GM12878 (cell line): Measurements from ENCODE around the gene PARD6A. TPM values are rescaled to one million over a fixed set of nuclear protein-coding genes. Genes with fewer than 3 reads are reported as not detected.
A peak's percentile ranks its signal among the peaks of the same experiment; 100 is the strongest.

Source experiments
- ATAC-seq: fragments of 200-7000 bp; cut with Tn5 transposase; 3 replicates; pipeline ENCODE4 v1.9.1; 2020; ENCODE audit warnings: mild to moderate bottlenecking, moderate library complexity
- BruUV-seq: library from RNA; stranded (reverse); fragments of 400-500 nt; replicated peaks from 2 replicates; lab custom pipeline; 2021; lab: Mats Ljungman, UMichigan
- CTCF ChIA-PET: fragments of 300-600 bp; sonication (Branson Sonifier 250); formaldehyde crosslinking; extraction: SDS; loops from one replicate; lab custom pipeline; 2021; ENCODE audit warnings: inconsistent platforms; lab: Yijun Ruan, JAX
- POLR2A ChIA-PET: fragments of 350-600 bp; formaldehyde crosslinking; extraction: SDS; loops from one replicate; lab custom pipeline; 2021; ENCODE audit warnings: inconsistent platforms; lab: Charles Lee
- RAD21 ChIA-PET: fragments of 300-600 bp; sonication (Branson Sonifier 250); formaldehyde crosslinking; loops from one replicate; lab custom pipeline; 2023; ENCODE audit warnings: antibody characterized with exemption; ENCODE audit not compliant: unreplicated experiment; lab: Charles Lee
- SMC1A ChIA-PET: fragments of 300-600 bp; sonication (Branson Sonifier 250); formaldehyde crosslinking; loops from one replicate; lab custom pipeline; 2023; ENCODE audit not compliant: unreplicated experiment, uncharacterized antibody; lab: Charles Lee
- DNase-seq: peaks from one replicate; pipeline ENCODE4 v3.0.0-alpha.2; 2011; ENCODE audit warnings: low read depth, low spot score
- FAIRE-seq: peaks from 3 replicates; lab custom pipeline; 2011; peaks lifted over from hg19 to GRCh38; lab: Jason Lieb, UNC
- H2AFZ ChIP-seq: 2 replicates; pipeline ENCODE4 v1.6.0; 2011; ENCODE audit warnings: low read depth, low read length, control low read depth; ENCODE audit not compliant: control insufficient read depth
- H3K27ac ChIP-seq: 2 replicates; pipeline ENCODE4 v1.5.1; 2011; ENCODE audit warnings: control low read depth; ENCODE audit not compliant: control insufficient read depth, insufficient read depth
- H3K27me3 ChIP-seq, 2 experiments: replicated peaks in 1 of 2; 2 replicates each; pipeline versions ENCODE4 v1.6.0 to v1.6.1; 2011; ENCODE audit warnings: low read length in 1 of 2; ENCODE audit not compliant: control insufficient read depth in 2 of 2, insufficient read depth in 2 of 2
- H3K36me3 ChIP-seq, 2 experiments: 2 replicates each; pipeline ENCODE4 v1.5.1; 2011; ENCODE audit warnings: low read length in 1 of 2; ENCODE audit not compliant: control insufficient read depth in 2 of 2, insufficient read depth in 2 of 2
- H3K4me1 ChIP-seq: 2 replicates; pipeline ENCODE4 v1.6.1; 2011; ENCODE audit warnings: mild to moderate bottlenecking, low read length, moderate library complexity, mixed read lengths; ENCODE audit not compliant: control insufficient read depth, insufficient read depth
- H3K4me2 ChIP-seq: 2 replicates; pipeline ENCODE4 v1.6.0; 2011; ENCODE audit warnings: control low read depth; ENCODE audit not compliant: control insufficient read depth, insufficient read depth
- H3K4me3 ChIP-seq: fragments of 200-600 bp; sonication (generic); 2 replicates; pipeline ENCODE4 v1.5.1; 2016
- H3K79me2 ChIP-seq: 2 replicates; pipeline ENCODE4 v1.6.0; 2011; ENCODE audit warnings: low read length; ENCODE audit not compliant: control insufficient read depth, insufficient read depth
- H3K9ac ChIP-seq: 2 replicates; pipeline ENCODE4 v1.8.0; 2011; ENCODE audit warnings: low read length, control low read depth, mixed read lengths; ENCODE audit not compliant: control insufficient read depth, insufficient read depth
- H3K9me3 ChIP-seq: replicated peaks from 3 replicates; pipeline ENCODE4 v1.5.1; 2011; ENCODE audit warnings: mild to moderate bottlenecking, low read length; ENCODE audit not compliant: control insufficient read depth, insufficient read depth
- H4K20me1 ChIP-seq: 2 replicates; pipeline ENCODE4 v1.6.0; 2011; ENCODE audit not compliant: control insufficient read depth, insufficient read depth
- BHLHE40 ChIP-seq, 2 experiments: fragments of 450-650 bp in 1 of 2; IDR thresholded peaks; 2 replicates each; pipeline ENCODE4 v1.6.1; 2011 to 2017; ENCODE audit warnings: low read depth in 2 of 2, borderline replicate concordance in 1 of 2, improper control_type of control experiment in 1 of 2, low read length in 1 of 2, mild to moderate bottlenecking in 1 of 2
- RAD21 ChIP-seq: IDR thresholded peaks from 2 replicates; pipeline ENCODE4 v1.6.1; 2011; ENCODE audit warnings: mild to moderate bottlenecking, low read depth, low read length, moderate library complexity; ENCODE audit not compliant: insufficient read depth
- SPI1 ChIP-seq: IDR thresholded peaks from 2 replicates; pipeline ENCODE4 v1.6.1; 2011; ENCODE audit warnings: low read depth, mild to moderate bottlenecking, low read length, moderate library complexity, borderline replicate concordance; ENCODE audit not compliant: insufficient read depth
- WGBS: methylation state at CpG from one replicate; pipeline ENCODE4 v1.1.6; 2016; ENCODE audit warnings: low lambda C conversion rate; ENCODE audit not compliant: insufficient replicate concordance, insufficient coverage; ENCODE audit errors: missing lambda C conversion rate; 5-methylcytosine and 5-hydroxymethylcytosine counted together
- in situ Hi-C: fragments of 300-500 bp; cut with MboI; formaldehyde crosslinking; loops from 9 replicates; pipeline ENCODE4 v1.14.3; 2018; ENCODE audit warnings: mixed read lengths
- intact Hi-C: fragments of 100-400 bp; cut with micrococcal nuclease; formaldehyde crosslinking; loops from one replicate; pipeline ENCODE4 v1.14.2; 2022; ENCODE audit not compliant: unreplicated experiment
- polyA plus RNA-seq, 11 experiments: library from polyadenylated mRNA; depleted of rRNA in 4 of 11; unstranded in 6 of 11; stranded (reverse) in 5 of 11; fragments of >200 nt; fragmentation: Nextera tagmentation in 4 of 11; fragmentation: Illumina TruSeq in 1 of 11; extraction: Ambion mirVana in 4 of 11; extraction: Trizol in 1 of 11; gene quantifications; 1 replicate in 1 of 11; 2 replicates in 10 of 11; pipeline versions ENCODE4 v1.2.1 to v1.2.3, GENCODE V29; 2011 to 2016; ENCODE audit warnings: inconsistent platforms in 2 of 11, missing spikeins in 2 of 11, low read depth in 1 of 11
- total RNA-seq, 4 experiments: library from RNA; depleted of rRNA in 3 of 4; stranded (reverse); fragments of >200 nt in 3 of 4; fragmentation: Illumina TruSeq in 1 of 4; extraction: Trizol in 1 of 4; gene quantifications; 2 replicates each; pipeline versions ENCODE4 v1.2.1 to v1.2.3, GENCODE V29; 2013 to 2021
- TF ChIP-seq, protein P1 (sequence below): fragments of 450-650 bp; IDR thresholded peaks from 2 replicates; pipeline ENCODE4 v1.6.1; 2016; ENCODE audit warnings: mild to moderate bottlenecking, moderate library complexity, borderline replicate concordance
- TF ChIP-seq, protein P2 (sequence below), 3 experiments: IDR thresholded peaks in 2 of 3; conservative IDR thresholded peaks in 1 of 3; 2 replicates each; pipeline ENCODE4 v1.5.1; 2011; ENCODE audit warnings: low read depth in 3 of 3, low read length in 3 of 3, mild to moderate bottlenecking in 3 of 3, control low read depth in 2 of 3, moderate library complexity in 2 of 3, inconsistent platforms in 1 of 3, mixed read lengths in 1 of 3; ENCODE audit not compliant: control insufficient read depth in 2 of 3, insufficient read depth in 1 of 3; ENCODE audit errors: extremely low read depth in 1 of 3

Gene PARD6A
- total and polyA plus RNA-seq, 10 of the 15 experiments (the other 5 are each of a cell fraction or from before 2014, with no cell fraction given): 0.42 to 10.1 (median 4.4) TPM

DNA sequence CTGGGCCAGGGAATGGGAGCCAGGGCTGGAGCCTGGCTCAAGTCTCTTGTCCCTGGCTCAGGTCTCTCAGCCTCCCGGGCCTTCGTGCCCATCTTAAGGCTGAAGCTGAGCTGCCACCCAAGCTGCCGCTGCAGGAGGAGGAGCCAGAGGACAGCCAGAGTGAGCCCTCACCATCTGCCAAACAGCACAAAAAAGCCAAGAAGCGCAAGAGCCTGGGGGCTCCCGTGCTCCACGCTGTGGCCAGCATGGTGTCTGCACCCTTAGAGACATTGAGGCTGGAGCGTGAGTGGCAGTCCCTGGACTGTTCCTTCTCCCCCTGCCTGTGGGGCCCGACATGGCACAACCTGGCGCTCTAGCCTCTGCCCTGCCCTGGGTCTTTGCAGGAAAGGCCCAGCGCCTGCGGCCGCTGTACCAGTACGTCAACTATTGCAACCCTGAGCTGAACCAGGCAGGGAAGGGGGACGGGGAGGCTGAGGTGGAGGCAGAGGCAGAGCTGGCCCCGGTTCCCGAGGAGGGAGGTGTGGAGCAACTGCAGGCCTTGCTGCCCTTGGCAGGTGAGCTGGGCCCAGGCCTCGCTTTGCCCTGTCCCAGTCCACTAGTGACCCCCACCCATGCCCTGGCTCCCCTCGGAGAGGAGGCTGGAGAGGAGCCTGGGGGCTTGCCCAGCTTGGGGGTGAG lies 7.2 kb downstream of the PARD6A start (continued):
- TF ChIP-seq, protein P1, sequence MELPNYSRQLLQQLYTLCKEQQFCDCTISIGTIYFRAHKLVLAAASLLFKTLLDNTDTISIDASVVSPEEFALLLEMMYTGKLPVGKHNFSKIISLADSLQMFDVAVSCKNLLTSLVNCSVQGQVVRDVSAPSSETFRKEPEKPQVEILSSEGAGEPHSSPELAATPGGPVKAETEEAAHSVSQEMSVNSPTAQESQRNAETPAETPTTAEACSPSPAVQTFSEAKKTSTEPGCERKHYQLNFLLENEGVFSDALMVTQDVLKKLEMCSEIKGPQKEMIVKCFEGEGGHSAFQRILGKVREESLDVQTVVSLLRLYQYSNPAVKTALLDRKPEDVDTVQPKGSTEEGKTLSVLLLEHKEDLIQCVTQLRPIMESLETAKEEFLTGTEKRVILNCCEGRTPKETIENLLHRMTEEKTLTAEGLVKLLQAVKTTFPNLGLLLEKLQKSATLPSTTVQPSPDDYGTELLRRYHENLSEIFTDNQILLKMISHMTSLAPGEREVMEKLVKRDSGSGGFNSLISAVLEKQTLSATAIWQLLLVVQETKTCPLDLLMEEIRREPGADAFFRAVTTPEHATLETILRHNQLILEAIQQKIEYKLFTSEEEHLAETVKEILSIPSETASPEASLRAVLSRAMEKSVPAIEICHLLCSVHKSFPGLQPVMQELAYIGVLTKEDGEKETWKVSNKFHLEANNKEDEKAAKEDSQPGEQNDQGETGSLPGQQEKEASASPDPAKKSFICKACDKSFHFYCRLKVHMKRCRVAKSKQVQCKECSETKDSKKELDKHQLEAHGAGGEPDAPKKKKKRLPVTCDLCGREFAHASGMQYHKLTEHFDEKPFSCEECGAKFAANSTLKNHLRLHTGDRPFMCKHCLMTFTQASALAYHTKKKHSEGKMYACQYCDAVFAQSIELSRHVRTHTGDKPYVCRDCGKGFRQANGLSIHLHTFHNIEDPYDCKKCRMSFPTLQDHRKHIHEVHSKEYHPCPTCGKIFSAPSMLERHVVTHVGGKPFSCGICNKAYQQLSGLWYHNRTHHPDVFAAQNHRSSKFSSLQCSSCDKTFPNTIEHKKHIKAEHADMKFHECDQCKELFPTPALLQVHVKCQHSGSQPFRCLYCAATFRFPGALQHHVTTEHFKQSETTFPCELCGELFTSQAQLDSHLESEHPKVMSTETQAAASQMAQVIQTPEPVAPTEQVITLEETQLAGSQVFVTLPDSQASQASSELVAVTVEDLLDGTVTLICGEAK: no peak
- TF ChIP-seq BHLHE40 (IDR thresholded peaks at IDR 0.05; ENCODE audit: borderline replicate concordance in 1 of 2, low read depth in 2 of 2, low read length in 1 of 2): peak; percentile 40 to 61; a peak in 2 of 4 replicates

DNA sequence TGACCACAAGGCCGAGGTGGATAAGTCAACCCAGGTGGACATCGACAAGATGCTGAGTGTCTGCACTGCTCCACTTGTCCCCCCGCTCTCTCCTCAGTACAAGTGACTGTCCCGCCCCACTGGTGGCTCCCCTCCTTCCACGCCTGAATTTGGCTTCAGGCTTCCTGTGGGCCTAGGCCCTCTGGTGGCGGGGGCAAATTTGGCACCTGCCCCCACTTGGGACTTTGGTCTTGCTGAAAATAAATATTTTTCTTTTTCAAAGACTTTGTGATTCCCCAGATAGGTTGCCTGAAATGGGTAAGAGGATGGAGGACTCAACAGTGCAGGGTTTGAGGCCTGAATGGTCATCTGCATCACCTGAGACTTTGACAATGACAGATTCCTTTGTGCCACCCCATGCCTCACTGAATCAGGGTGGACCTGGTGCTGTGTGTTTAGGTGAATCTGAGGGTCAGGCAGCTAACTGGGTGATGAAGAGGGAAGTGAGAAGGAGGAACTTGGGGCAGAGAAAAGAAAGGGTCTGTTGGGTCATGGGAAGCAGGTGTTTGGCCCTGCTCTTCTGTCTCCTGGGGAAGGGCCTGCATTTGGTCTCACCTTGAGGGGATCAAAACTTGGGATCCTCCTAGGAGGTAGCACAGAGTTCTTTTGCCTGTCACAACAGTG lies 7.9 kb downstream of the PARD6A start:
- 61% methylated on average over 6 of the region's 6 CpGs for whole genome bisulfite sequencing
- no peak overlapping the region for H3K9ac ChIP-seq
- DNase-seq (no peak), ATAC-seq (no peak), FAIRE-seq (peak; percentile 23)
- SMC1A ChIA-PET: interaction anchor here (1.2 to 3.2 kb wide), 9 partner anchors 17 to 187 kb away, joined by 3 to 20 read pairs (median 5); partner anchors contain the start of genes ATP6V0D1 and GFOD2
- no peaks in the 10 kb centered on the region for H4K20me1 ChIP-seq
- H3K27me3 ChIP-seq: no peaks in the 10 kb centered on the region
- no TSS peak for BruUV-seq
- H3K4me2 ChIP-seq: no peak overlapping the region
- in situ Hi-C loops: no loop called here
- H3K4me1 ChIP-seq: peaks cover 36% of the 10 kb centered on the region
- H2AFZ ChIP-seq: no peak overlapping the region
- H3K27ac ChIP-seq: no peak overlapping the region
- RAD21 ChIA-PET: interaction anchor here (0.7 to 3.1 kb wide), 7 partner anchors 24 to 267 kb away, joined by 3 to 27 read pairs (median 3); partner anchors contain the start of genes CARMIL2, RANBP10 and TSNAXIP1
- no peaks in the 10 kb centered on the region for H3K9me3 ChIP-seq
- intact Hi-C loops: loop anchor here (1.0 to 5.0 kb wide), 3 partner anchors 121 to 176 kb away; no protein-coding TSS in a partner anchor
- no peaks in the 10 kb centered on the region for H3K79me2 ChIP-seq
- no peaks in the 10 kb centered on the region for H3K36me3 ChIP-seq
- CTCF ChIA-PET: interaction anchor here (0.6 to 11.9 kb wide), 27 partner anchors 8 to 372 kb away, joined by 3 to 196 read pairs (median 5); partner anchors contain the start of genes ACD, ATP6V0D1, CARMIL2 and GFOD2
- POLR2A ChIA-PET: interaction anchor here (0.5 to 2.1 kb wide), 7 partner anchors 9 to 175 kb away, joined by 3 to 6 read pairs (median 3); partner anchors contain the start of gene ACD
- H3K4me3 ChIP-seq: no peak overlapping the region
- TF ChIP-seq SPI1 (peak; percentile 53; the same call in 1 of the 2 replicates), RAD21 (0 out of 2 replicates have a peak, but pooled peaks have one; percentile 10)
- TF ChIP-seq, protein P2, sequence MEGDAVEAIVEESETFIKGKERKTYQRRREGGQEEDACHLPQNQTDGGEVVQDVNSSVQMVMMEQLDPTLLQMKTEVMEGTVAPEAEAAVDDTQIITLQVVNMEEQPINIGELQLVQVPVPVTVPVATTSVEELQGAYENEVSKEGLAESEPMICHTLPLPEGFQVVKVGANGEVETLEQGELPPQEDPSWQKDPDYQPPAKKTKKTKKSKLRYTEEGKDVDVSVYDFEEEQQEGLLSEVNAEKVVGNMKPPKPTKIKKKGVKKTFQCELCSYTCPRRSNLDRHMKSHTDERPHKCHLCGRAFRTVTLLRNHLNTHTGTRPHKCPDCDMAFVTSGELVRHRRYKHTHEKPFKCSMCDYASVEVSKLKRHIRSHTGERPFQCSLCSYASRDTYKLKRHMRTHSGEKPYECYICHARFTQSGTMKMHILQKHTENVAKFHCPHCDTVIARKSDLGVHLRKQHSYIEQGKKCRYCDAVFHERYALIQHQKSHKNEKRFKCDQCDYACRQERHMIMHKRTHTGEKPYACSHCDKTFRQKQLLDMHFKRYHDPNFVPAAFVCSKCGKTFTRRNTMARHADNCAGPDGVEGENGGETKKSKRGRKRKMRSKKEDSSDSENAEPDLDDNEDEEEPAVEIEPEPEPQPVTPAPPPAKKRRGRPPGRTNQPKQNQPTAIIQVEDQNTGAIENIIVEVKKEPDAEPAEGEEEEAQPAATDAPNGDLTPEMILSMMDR (IDR thresholded peaks at IDR 0.05 in 2 of 3, conservative IDR thresholded peaks at IDR 0.05 in 1 of 3; ENCODE audit: control insufficient read depth in 2 of 3, extremely low read depth in 1 of 3, insufficient read depth in 1 of 3, low read depth in 3 of 3, low read length in 3 of 3): peak; percentile 35 to 47 (median 38); a peak in 5 of 6 replicates
